GM12873 (cell line): ENCODE measurements around the gene AMOTL2.

Experiments used
- TF ChIP-seq, protein P1 (sequence below): IDR thresholded peaks from 2 replicates; pipeline ENCODE4 v1.5.1; 2012; ENCODE audit warnings: low read depth, mild to moderate bottlenecking, moderate library complexity, low read length, control low read depth; ENCODE audit not compliant: insufficient read depth; ENCODE audit errors: missing control alignments

The AMOTL2 gene

GRCh38 chr3:134334901-134335280 lies 39.4 kb downstream of the AMOTL2 start:
- TF ChIP-seq, protein P1, sequence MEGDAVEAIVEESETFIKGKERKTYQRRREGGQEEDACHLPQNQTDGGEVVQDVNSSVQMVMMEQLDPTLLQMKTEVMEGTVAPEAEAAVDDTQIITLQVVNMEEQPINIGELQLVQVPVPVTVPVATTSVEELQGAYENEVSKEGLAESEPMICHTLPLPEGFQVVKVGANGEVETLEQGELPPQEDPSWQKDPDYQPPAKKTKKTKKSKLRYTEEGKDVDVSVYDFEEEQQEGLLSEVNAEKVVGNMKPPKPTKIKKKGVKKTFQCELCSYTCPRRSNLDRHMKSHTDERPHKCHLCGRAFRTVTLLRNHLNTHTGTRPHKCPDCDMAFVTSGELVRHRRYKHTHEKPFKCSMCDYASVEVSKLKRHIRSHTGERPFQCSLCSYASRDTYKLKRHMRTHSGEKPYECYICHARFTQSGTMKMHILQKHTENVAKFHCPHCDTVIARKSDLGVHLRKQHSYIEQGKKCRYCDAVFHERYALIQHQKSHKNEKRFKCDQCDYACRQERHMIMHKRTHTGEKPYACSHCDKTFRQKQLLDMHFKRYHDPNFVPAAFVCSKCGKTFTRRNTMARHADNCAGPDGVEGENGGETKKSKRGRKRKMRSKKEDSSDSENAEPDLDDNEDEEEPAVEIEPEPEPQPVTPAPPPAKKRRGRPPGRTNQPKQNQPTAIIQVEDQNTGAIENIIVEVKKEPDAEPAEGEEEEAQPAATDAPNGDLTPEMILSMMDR, result no peak

DNA sequence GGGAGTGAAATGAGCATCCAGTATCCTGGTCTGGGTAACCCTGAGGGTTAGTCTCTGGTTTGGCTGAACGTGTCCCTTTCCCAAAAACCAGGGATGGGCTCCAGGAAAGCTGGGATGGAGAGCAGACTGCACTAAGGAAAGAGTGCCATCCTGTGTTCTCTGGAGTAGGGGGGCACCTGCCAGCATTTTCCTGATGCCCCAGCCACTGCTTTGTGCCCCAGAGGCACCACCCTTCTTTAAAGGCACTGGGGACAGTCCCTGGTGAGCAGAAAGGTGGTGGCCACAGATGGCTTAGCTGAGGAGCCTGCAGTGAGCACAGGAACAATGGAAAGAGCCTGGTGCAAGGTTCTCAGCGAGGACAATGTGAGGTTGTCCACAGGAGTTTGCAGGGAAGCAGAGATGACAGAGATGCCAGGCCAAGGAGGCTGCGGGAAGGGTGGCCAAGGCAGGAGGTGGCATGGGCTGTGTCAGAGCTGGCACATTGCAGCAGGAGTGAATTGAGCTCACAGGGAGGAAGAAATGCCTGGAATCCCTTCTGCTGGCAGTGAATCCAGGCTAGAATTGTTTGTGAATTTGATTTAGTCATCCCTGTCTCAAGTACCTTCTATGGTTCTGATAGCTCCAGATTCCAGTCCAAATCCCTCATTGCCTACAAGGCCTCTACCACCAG lies 39.9 kb downstream of the AMOTL2 start:
- TF ChIP-seq, protein P1, result no peak

GRCh38 chr3:134333522-134334181 lies 40.6 kb downstream of the AMOTL2 start:
- TF ChIP-seq, protein P1, result no peak

GRCh38 chr3:134332344-134332743 lies 41.9 kb downstream of the AMOTL2 start:
- TF ChIP-seq, protein P1, result no peak

GRCh38 chr3:134331811-134332199 lies 42.4 kb downstream of the AMOTL2 start:
- TF ChIP-seq, protein P1, result no peak

DNA sequence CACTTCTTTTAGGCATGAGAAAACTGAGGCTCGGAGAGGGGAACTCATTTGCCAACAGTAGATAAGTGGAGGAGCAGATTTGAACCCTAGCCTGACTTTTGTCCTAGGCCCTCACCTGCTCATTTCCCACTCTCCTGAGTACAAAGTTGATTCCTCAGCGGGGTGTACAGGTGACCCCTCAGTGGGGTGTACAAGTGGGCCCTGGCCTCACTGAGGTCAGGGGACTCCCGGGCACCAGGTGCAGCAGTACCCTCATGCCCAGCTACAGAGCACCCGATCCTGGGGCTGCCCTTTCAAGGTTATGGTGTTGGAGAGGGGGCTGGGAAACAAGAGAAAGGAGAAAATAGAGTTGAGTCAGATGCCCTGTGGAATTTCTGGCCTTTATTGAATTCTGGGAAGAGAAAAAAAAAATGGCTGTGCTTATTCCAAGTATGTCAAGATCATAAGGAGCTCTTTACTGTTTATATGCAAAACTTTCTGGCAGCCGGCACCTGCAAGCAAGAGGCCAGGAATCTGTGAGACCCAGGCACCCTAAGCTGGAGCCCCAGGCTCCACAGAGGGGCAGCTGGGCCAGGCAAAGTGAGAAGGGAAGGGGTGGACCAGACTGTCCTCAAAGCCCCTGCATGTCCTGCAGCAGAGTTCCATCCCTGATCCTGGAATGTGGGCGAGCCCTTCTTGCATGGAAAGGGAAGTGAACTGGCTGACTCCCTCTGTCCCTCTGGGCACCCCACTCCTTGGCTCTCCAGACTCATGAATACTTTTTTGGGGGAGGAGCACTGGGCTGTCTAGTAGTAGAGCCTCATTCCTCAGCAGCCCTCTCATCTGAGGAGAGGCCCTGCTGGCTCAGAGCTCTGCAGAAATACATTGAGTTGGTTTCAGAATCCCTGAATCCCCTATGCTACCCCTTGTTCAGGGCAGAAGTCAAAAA lies 43.1 kb downstream of the AMOTL2 start:
- TF ChIP-seq, protein P1, result no peak

DNA sequence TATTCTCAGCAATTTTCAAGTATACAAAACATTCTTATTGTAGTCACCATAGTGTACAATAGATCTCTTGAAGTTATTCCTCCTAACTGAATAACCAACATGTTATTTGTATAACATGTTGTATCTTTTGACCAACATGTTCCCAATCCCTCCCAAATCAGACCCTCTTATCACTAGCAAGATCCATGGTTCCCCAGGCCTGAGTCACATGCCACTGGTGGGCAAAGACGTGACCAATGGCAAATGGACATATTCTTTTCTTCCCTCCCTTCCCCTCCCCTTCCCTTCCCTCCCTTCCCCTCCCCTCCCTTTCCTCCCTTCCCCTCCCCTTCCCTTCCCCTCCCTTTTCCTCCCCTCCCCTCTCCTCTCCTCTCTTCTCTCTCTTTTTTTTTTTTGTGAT lies 45.4 kb downstream of the AMOTL2 start:
- TF ChIP-seq, protein P1, result no peak
